ENCODE data around the gene NEUROG3.

DNA sequence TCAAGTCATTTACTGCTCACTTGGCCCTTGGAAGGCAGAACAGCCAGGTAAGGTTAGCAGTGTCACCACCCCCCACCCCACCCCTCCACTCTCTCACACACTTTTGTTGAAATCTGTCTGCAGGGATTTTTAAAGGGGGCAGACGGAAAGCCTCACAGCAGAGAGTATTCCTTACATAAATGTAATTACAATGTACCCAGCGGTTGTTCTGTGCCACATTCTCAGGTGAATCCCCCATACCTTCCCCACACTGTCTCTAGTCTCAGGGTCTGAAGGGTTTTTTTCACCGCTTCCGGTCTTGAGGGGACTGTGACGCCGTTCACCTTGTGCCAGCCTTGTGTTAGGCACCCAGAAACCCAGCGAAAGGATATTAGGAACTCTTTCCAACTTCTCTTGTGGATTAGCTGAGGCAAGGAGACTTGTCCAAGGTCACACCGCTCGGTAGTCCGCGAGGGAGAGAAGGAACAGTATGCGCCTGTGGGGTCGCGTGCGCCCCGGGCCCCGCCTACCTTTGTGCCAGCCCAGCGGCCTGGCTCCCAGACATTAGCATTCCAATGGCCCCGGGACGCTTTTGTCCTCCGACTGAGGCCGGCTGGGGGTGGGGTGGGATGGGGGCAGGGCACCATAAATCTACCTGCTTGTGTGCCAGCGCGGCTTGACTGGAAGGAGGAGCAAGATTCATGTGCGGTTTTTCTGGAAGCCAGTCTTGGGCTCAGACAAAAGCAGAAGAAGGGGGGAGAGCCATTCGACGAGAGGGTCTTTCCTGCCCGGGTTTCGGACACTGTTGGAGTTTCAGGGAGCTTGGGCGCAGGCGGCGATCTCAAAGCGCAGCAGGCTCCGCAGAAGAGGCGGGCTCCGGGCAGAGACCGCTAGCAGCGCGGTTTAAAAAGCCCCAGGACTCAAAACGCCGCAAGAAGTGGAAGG lies 4.5 kb downstream of the NEUROG3 start:
- TF ChIP-seq, protein P1, sequence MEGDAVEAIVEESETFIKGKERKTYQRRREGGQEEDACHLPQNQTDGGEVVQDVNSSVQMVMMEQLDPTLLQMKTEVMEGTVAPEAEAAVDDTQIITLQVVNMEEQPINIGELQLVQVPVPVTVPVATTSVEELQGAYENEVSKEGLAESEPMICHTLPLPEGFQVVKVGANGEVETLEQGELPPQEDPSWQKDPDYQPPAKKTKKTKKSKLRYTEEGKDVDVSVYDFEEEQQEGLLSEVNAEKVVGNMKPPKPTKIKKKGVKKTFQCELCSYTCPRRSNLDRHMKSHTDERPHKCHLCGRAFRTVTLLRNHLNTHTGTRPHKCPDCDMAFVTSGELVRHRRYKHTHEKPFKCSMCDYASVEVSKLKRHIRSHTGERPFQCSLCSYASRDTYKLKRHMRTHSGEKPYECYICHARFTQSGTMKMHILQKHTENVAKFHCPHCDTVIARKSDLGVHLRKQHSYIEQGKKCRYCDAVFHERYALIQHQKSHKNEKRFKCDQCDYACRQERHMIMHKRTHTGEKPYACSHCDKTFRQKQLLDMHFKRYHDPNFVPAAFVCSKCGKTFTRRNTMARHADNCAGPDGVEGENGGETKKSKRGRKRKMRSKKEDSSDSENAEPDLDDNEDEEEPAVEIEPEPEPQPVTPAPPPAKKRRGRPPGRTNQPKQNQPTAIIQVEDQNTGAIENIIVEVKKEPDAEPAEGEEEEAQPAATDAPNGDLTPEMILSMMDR (IDR thresholded peaks at IDR 0.05): no peak
- no peak for TF ChIP-seq POLR2A (IDR thresholded peaks at IDR 0.05)
